ENCODE data around the gene MYH11.
"Not testable (repeated sequence)": the region's sequence is repeated elsewhere in the genome, so short reads cannot be mapped to it uniquely, and the experiment has no call there.

The MYH11 gene

DNA sequence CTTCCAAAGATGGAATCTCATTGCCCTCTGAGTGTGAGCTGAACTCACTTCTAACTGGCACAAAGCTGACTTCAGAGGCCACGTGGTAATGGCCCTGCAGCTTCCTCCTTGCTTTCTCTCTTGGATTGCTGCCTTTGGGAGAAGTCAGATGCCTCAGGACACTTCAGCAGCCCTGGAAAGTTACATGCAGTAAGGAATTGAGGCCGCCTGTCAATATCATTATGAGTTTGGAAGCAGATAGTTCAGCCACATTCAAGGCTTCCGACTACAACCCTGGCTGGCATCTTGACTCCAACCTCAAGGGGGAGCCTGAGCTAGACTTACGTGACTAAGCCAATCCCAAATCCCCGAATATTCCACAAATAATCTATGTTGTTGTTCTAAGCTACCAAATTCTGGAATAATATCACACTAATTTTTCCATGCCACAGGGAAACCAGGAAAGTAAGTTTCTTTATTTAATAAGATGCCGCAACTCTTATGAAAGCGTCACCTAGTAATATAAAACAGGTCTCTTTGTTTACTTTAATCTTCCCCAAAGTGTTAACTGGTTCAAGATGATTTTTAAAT lies 18.0 kb upstream of the MYH11 start:
- DNase-seq, result no peak

GRCh38 chr16:15873737-15874136 lies 16.9 kb upstream of the MYH11 start:
- DNase-seq, result no peak

GRCh38 chr16:15873301-15873700 lies 16.5 kb upstream of the MYH11 start:
- DNase-seq, result no peak

DNA sequence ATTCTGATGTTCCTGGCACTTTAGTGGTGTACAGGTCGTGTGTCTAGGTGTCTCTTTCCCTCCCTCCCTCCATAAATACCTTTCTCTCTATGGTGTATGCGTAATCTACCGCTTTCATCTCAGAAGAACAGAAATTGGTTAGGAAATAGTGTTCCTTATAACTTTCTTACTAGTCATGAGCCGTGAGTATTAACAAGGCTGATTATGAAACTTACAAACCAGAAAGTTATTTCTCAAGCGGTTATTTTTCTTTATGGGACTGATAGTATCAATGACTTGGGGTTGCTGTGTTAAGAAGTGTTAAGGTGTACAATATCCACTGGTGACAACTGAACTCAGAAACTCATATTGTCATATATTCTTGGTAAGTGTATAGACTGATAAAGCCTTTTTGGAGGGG lies 13.2 kb upstream of the MYH11 start:
- DNase-seq, result no peak

DNA sequence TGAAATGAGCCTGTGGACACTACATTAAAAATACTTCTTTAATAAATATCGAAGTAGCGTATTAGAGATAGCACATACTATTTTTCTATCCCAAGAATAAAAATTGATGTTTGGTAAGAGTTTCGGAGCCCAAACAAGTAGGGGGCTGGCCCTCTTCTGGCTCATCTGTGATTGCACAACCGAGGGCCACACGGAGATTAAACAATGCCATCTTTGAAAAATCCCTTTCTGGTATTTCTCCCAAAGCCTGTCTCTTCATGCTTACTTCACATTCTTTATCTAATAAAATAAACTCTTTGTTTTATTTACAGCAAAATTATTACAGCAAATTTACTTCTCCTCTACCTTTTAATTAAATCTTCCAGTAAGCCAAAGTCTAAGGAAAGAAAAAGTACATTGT lies 9.6 kb upstream of the MYH11 start:
- DNase-seq, result no peak

- no peak for DNase-seq
Measured at GRCh38 chr16:15865742-15866141, 8.9 kb upstream of the MYH11 start.

- no peak for DNase-seq
Measured at GRCh38 chr16:15864939-15865338, 8.1 kb upstream of the MYH11 start.

DNA sequence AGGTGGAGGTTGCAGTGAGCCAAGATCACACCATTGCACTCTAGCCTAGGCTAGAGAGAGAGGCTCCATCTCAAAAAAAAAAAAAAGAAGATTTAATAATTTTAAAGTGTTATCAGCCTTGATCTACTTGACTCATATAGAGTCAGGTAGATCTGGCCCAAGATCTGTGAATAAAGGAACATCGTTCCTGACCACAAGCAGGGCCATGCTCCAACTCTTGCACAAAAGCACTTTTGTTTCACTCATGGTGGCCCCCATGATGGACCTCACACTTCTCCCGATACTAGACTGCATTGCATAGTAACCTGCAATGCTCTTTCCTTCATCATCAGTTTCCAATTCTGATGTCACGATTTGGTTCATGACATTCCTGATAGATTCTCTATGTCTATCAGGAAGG lies 5.2 kb upstream of the MYH11 start:
- DNase-seq, result no peak

GRCh38 chr16:15858921-15859668 lies 2.3 kb upstream of the MYH11 start:
- no peak for DNase-seq

DNA sequence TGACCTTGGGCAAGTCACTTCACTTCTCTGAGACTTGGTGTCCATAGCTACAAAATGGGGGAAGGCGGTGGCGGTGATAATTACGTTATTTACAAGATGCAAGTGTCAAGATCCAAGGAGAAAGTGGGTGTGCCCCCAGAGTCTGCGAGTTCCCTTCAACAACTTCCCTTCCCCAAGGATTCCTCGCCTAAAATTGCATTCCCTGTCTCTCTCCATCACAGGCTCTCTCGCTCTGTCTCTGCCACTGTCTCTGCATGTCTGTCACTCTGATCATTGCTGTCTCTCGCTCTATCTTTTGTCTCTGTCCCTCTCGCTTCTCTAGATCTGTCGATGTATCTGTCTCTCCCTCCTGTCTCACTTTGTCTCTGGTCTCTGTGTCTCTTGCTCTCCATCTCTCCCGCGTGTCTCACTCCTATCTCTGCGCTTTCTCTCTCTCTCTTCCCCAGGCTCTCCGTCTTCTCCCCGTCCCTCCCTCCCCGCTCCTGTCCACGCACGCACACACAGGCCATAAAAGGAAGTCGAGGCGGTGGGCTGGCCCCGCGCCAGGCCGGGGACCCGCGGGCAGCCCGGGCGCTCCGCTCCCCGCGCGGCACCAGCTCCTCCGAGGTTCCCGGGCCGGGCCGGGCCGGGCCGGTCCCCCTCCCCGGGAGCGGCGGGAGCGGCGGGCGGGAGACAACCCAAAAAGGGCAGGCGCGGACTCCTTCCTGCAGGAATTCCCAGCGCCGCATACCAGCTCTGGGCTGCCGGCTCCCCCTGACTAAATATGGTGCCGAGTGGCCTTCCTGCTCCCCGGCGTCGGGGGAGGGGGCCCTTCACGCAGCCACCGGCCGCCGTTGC lies 1.1 kb upstream of the MYH11 start:
- no peak for DNase-seq

GRCh38 chr16:15856182-15856581 lies 646 bp downstream of the MYH11 start:
- DNase-seq, result no peak

- no peak for DNase-seq
Measured at GRCh38 chr16:15855704-15856003, 1.2 kb downstream of the MYH11 start.

DNA sequence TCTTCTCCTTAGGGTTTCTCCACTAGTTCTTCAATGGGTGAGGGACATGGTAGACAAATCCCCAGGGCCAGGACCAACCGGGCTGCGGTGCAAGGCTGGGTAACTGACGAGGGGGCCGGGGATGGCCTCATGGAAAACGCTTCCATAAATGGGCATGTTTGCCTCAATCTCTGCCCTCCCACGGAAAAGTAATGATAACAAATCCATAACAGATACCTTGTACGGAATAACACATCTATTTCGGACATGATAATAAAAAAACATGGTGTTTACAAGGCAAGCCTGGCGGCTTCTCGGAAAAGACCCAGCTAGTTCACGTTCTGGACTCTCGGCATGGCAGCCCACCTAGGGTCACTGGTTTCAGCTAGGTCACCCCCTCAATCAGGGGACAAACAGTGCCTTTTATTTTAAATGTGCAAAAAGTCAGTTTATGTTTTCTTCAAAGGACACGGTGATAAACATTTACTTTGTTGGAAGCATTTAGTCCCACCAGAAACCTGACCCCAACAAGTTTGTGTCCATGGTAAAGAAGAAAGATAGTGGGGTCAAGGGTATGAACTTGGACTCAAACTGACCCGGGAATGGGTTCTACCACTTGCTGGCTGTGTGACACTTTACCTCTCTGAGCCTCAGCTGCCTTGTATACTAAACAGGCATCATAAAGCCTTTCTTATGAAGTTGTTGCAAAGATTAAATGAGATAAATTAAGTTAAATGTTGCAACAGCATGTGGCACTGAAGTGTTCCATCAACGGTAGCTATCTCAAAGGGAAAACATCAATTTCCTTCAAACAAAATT lies 1.7 kb downstream of the MYH11 start:
- no peak for DNase-seq

DNA sequence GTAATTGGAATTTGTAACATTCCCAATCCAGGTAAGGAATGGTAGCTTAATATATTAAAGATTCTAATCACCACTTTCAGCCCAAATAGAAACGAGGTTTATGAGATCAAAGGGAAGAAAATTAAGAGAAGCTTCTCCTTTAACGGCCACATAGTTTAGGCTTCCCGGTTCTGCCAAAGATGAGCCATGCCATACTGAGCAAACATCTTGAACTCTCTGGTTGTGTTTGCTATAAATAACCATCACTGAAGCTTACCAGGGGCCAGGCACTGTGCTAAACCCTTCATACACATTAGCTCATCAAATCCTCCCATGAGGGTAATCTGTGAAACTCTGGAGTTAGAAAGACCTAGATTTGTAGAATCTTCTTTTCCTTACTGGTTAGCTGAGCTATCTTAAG lies 2.8 kb downstream of the MYH11 start:
- DNase-seq, result no peak

- DNase-seq, result no peak
Measured at GRCh38 chr16:15853021-15853420, 3.8 kb downstream of the MYH11 start.

DNA sequence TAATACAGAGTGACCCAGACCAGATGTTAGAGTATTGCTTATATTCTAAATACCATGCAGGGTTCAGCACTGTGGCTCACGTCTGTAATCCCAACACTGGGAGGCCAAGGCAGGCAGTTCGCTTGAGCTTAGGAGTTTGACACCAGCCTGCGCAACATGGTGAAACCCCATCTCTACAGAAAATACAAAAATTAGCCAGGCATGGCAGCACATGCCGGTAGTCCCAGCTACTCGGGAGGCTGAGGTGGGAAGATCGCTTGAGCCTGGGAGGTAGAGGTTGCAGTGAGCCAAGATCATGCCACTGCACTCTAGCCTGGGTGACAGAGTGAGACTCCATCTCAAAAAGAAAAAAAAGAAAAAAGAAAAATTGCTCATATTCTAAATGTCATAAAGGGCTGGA lies 6.3 kb downstream of the MYH11 start:
- DNase-seq, result not testable (repeated sequence)

- DNase-seq, result no peak
Measured at GRCh38 chr16:15849209-15849981, 7.4 kb downstream of the MYH11 start.

GRCh38 chr16:15847611-15848175 lies 9.1 kb downstream of the MYH11 start:
- DNase-seq, result no peak

DNA sequence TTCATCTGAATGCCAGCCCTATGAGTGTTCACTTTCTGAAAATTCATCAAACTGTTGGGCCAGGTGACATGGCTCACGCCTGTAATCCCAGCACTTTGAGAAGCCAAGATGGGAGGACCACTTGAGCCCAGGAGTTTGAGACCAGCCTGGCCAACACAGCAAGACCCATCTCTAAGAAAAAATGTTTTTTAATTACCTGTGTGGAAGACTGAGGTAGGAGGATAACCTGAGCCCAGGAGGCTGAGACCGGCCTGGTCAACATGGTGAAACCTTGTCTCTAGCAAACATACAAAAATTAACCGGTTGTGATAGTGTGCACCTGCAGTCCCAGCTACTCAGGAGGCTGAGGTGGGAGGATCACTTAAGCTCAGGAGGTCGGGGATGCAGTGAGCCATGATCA lies 10.3 kb downstream of the MYH11 start:
- DNase-seq, result no peak

DNA sequence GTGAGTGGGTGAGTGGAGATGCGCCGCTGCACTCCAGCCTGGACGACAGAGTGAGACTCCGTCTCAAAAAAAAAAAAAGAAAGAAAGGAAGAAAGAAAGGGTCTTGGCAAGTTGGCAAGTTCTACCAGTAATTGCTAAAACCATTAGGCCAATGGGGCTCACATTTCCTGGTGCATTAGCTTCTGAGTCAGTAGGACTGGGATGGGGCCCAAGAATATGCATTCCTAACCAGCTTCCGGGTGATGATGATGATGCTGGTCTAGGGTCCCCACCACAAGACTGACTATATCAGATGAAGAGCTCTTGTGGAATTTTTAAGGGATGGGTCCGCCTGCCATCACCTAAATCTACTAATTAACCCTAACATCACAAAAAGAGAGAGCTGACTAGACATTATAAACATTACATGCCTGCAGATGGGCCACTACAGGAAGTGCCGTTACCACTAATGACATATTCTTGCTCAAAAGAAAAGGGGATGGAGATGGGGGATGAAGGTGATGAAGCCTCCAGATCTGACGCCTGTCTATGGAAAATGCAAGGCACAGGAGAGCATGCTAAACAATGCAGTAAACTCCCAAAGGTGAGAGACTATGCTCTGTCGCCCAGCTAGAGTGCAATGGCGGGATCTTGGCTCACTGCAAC lies 13.1 kb downstream of the MYH11 start:
- no peak for DNase-seq

- not testable (repeated sequence) for DNase-seq
Measured at GRCh38 chr16:15839204-15839603, 17.6 kb downstream of the MYH11 start.

DNA sequence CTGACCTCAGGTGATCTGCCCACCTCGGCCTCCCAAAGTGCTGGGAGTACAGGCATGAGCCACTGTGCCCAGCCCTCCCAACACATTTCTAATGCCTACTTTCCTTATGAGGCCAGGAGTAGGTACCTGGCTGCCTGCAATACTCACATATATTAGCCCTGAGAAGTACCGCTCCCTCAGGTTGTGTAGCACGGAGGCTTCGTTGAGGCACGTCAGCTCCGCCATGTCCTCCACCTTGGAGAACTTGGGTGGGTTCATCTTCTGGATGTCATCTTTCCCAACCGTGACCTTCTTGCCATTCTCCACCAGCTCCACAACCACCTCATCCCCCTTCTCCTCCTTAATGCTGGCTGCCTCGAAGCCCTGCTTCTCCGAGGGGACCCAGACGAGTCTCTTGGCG lies 19.1 kb downstream of the MYH11 start:
- no peak for DNase-seq
